Suprapubic skin (tissue), 4 donors: Measurements from ENCODE around the gene PHF20.
A peak's percentile ranks its signal among the peaks of the same experiment; 100 is the strongest.

Source experiments
- EP300 ChIP-seq: sonication (generic); formaldehyde crosslinking; IDR thresholded peaks from one replicate; pipeline ENCODE4 v1.6.1; 2017; ENCODE audit warnings: antibody characterized with exemption
- POLR2A ChIP-seq, 2 donors: fragments of 450-650 bp; IDR thresholded peaks; one replicate each; pipeline ENCODE4 v1.6.1; 2017; ENCODE audit warnings: antibody characterized with exemption in 2 of 2, mild to moderate bottlenecking in 2 of 2, moderate library complexity in 2 of 2
- POLR2AphosphoS5 ChIP-seq, 3 donors: sonication (generic); formaldehyde crosslinking; IDR thresholded peaks; one replicate each; pipeline ENCODE4 v1.6.1; 2017; ENCODE audit warnings: antibody characterized with exemption in 3 of 3
- TF ChIP-seq, protein P1 (sequence below), 2 donors: fragments of 200-600 bp in 1 of 2; fragments of 450-650 bp in 1 of 2; sonication (generic) in 1 of 2; IDR thresholded peaks; one replicate each; pipeline ENCODE4 v1.5.1; 2016 to 2019; ENCODE audit warnings: antibody characterized with exemption in 2 of 2, mild to moderate bottlenecking in 1 of 2, moderate library complexity in 1 of 2

DNA sequence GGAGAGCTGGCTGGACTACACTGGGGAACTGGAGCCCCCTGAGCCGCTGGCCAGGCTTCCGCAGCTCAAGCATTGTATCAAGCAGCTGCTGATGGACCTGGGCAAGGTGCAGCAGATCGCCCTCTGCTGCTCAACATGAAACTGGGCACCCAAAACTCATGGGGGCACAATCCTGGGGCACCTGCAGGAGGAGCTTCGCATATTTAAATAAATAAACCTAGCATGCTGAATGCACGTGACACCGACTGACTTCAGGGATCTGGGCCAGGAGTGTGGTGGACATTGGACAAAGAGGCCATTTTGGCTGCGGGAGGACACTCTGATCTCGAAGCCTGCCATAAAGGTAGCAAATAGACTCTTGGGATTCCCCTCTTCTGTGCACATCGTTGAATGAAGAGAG is 175.7 kb downstream of the PHF20 start:
- TF ChIP-seq, protein P1, sequence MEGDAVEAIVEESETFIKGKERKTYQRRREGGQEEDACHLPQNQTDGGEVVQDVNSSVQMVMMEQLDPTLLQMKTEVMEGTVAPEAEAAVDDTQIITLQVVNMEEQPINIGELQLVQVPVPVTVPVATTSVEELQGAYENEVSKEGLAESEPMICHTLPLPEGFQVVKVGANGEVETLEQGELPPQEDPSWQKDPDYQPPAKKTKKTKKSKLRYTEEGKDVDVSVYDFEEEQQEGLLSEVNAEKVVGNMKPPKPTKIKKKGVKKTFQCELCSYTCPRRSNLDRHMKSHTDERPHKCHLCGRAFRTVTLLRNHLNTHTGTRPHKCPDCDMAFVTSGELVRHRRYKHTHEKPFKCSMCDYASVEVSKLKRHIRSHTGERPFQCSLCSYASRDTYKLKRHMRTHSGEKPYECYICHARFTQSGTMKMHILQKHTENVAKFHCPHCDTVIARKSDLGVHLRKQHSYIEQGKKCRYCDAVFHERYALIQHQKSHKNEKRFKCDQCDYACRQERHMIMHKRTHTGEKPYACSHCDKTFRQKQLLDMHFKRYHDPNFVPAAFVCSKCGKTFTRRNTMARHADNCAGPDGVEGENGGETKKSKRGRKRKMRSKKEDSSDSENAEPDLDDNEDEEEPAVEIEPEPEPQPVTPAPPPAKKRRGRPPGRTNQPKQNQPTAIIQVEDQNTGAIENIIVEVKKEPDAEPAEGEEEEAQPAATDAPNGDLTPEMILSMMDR (IDR thresholded peaks at IDR 0.05), result peak in 1 of 2 donors; percentile 11
- TF ChIP-seq EP300 (no peak), POLR2A (IDR thresholded peaks at IDR 0.05) (no peak), POLR2AphosphoS5 (IDR thresholded peaks at IDR 0.05) (no peak)
